ENCODE measurements around the gene P2RY2.

Gene P2RY2

GRCh38 chr11:73237471-73238290 is 19.6 kb downstream of the P2RY2 start:
- DNase-seq (ENCODE audit: low read depth in 1 of 2, low spot score in 1 of 2) = peak in 1 of 2 experiments; percentile 21
- peak; percentile 83 for TF ChIP-seq POLR2AphosphoS5 (IDR thresholded peaks at IDR 0.05; ENCODE audit: low read depth)
- TF ChIP-seq SPI1 (IDR thresholded peaks at IDR 0.05; ENCODE audit: borderline replicate concordance, low read depth) = no peak
- H3K4me3 ChIP-seq (replicated peaks; ENCODE audit: insufficient read depth, low read length) = no peak overlapping the region
- H3K27me3 ChIP-seq (ENCODE audit: insufficient read depth, poor library complexity, severe bottlenecking) = no peaks in the 10 kb centered on the region
- H3K27ac ChIP-seq (replicated peaks) = no peak overlapping the region

- Histone ChIP-seq H3K27ac (replicated peaks) (no peak overlapping the region; the same call in 1 of the 2 replicates), H3K27me3 (ENCODE audit: insufficient read depth, poor library complexity, severe bottlenecking) (no peaks in the 10 kb centered on the region), H3K4me3 (replicated peaks; ENCODE audit: insufficient read depth, low read length) (no peak overlapping the region)
- no peak for TF ChIP-seq REST (IDR thresholded peaks at IDR 0.05; ENCODE audit: insufficient replicate concordance, low read depth)
- TF ChIP-seq POLR2AphosphoS5 (IDR thresholded peaks at IDR 0.05; ENCODE audit: low read depth) = peak; percentile 61; the same call in 1 of the 2 replicates
- TF ChIP-seq GABPA (IDR thresholded peaks at IDR 0.05; ENCODE audit: low read depth) = no peak
- no peak for TF ChIP-seq SPI1 (IDR thresholded peaks at IDR 0.05; ENCODE audit: borderline replicate concordance, low read depth)
- no peak for TF ChIP-seq CTCF (IDR thresholded peaks at IDR 0.05; ENCODE audit: insufficient read depth, low read length)
- DNase-seq (ENCODE audit: low read depth in 1 of 2, low spot score in 1 of 2) = peak in 1 of 2 experiments; percentile 14
Observed at GRCh38 chr11:73239111-73239521, 21.0 kb downstream of the P2RY2 start.

GRCh38 chr11:73239571-73240189 is 21.6 kb downstream of the P2RY2 start:
- H3K27me3 ChIP-seq (ENCODE audit: insufficient read depth, poor library complexity, severe bottlenecking) = no peaks in the 10 kb centered on the region
- DNase-seq (ENCODE audit: low read depth in 1 of 2, low spot score in 1 of 2) = peak in 1 of 2 experiments; percentile 13
- no peak overlapping the region for H3K27ac ChIP-seq (replicated peaks)
- TF ChIP-seq REST (IDR thresholded peaks at IDR 0.05; ENCODE audit: insufficient replicate concordance, low read depth) (no peak), SPI1 (IDR thresholded peaks at IDR 0.05; ENCODE audit: borderline replicate concordance, low read depth) (no peak), GABPA (IDR thresholded peaks at IDR 0.05; ENCODE audit: low read depth) (no peak), POLR2AphosphoS5 (IDR thresholded peaks at IDR 0.05; ENCODE audit: low read depth) (no peak), CTCF (IDR thresholded peaks at IDR 0.05; ENCODE audit: insufficient read depth, low read length) (no peak)
- no peak overlapping the region for H3K4me3 ChIP-seq (replicated peaks; ENCODE audit: insufficient read depth, low read length)

- TF ChIP-seq POLR2AphosphoS5 (IDR thresholded peaks at IDR 0.05; ENCODE audit: low read depth) = peak; percentile 58
- TF ChIP-seq REST (IDR thresholded peaks at IDR 0.05; ENCODE audit: insufficient replicate concordance, low read depth) = no peak
- Histone ChIP-seq H3K4me3 (replicated peaks; ENCODE audit: insufficient read depth, low read length) (no peak overlapping the region), H3K27me3 (ENCODE audit: insufficient read depth, poor library complexity, severe bottlenecking) (no peaks in the 10 kb centered on the region), H3K27ac (replicated peaks) (no peak overlapping the region)
- DNase-seq (ENCODE audit: low read depth in 1 of 2, low spot score in 1 of 2) = peak in 1 of 2 experiments; percentile 29
Observed at GRCh38 chr11:73240190-73240781, 22.2 kb downstream of the P2RY2 start.
